Astrocyte (in vitro differentiated cells and primary cell): ENCODE measurements around the gene UBTD2.

ENCODE experiments used
- EZH2 ChIP-seq: IDR thresholded peaks from 2 replicates; pipeline ENCODE4 v1.6.1; 2012; ENCODE audit warnings: mild to moderate bottlenecking, low read length, inconsistent platforms; ENCODE audit not compliant: insufficient read depth
- TF ChIP-seq, protein P1 (sequence below): IDR thresholded peaks from 2 replicates; pipeline ENCODE4 v1.5.1; 2011; ENCODE audit warnings: low read depth, mild to moderate bottlenecking, inconsistent platforms, low read length, moderate library complexity; ENCODE audit not compliant: insufficient read depth

GRCh38 chr5:172177176-172177575 is 106.4 kb downstream of the UBTD2 start:
- TF ChIP-seq, protein P1, sequence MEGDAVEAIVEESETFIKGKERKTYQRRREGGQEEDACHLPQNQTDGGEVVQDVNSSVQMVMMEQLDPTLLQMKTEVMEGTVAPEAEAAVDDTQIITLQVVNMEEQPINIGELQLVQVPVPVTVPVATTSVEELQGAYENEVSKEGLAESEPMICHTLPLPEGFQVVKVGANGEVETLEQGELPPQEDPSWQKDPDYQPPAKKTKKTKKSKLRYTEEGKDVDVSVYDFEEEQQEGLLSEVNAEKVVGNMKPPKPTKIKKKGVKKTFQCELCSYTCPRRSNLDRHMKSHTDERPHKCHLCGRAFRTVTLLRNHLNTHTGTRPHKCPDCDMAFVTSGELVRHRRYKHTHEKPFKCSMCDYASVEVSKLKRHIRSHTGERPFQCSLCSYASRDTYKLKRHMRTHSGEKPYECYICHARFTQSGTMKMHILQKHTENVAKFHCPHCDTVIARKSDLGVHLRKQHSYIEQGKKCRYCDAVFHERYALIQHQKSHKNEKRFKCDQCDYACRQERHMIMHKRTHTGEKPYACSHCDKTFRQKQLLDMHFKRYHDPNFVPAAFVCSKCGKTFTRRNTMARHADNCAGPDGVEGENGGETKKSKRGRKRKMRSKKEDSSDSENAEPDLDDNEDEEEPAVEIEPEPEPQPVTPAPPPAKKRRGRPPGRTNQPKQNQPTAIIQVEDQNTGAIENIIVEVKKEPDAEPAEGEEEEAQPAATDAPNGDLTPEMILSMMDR, result no peak
- no peak for TF ChIP-seq EZH2
